Measurements from ENCODE around the gene NHERF2.

NHERF2 gene

DNA sequence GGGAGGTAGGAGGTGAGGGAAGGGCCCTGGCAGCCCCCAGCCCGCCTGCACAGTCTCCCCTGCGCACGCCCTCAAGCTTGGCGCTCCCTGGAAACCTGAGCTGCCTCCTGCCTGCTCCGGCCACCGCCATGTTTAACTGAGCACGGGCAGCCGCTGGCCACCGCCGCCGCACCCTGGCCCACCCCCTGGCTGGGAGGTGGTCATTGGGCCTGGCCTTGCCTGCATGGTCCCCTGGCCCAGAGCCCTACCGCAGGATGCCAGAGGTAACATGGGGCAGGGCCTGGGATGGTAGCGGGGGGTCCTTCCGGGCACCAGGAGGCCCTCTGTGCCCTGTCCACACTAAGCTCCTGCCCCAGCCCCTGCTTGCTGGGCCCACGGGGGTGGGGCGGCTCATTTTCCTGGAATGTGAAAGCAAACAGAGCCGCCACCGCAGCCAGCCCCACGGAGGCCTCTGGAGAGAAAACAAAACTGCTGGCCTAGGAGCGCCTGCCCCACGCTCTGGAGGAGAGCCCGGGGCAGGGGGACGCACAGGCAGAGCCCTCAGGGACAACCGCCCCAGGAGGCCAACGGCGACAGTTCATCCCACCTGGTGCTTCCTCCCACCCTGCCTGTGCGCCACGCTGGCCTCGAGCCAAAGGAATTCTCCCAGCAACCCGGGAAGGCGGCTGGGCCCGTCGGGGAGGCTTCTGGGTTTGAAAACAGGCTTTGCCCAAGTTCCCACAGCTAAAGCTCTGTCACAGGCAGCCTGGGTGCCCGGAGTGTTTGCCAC is 8.9 kb downstream of the NHERF2 start:
- H3K4me3 ChIP-seq (ENCODE audit: low read length): no peak overlapping the region
- no peak for DNase-seq (ENCODE audit: low read depth)
- TF ChIP-seq, protein P1, sequence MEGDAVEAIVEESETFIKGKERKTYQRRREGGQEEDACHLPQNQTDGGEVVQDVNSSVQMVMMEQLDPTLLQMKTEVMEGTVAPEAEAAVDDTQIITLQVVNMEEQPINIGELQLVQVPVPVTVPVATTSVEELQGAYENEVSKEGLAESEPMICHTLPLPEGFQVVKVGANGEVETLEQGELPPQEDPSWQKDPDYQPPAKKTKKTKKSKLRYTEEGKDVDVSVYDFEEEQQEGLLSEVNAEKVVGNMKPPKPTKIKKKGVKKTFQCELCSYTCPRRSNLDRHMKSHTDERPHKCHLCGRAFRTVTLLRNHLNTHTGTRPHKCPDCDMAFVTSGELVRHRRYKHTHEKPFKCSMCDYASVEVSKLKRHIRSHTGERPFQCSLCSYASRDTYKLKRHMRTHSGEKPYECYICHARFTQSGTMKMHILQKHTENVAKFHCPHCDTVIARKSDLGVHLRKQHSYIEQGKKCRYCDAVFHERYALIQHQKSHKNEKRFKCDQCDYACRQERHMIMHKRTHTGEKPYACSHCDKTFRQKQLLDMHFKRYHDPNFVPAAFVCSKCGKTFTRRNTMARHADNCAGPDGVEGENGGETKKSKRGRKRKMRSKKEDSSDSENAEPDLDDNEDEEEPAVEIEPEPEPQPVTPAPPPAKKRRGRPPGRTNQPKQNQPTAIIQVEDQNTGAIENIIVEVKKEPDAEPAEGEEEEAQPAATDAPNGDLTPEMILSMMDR (conservative IDR thresholded peaks at IDR 0.05; ENCODE audit: low read depth, low read length): no peak

- no peak overlapping the region for H3K4me3 ChIP-seq (ENCODE audit: low read length)
- no peak for DNase-seq (ENCODE audit: low read depth)
- TF ChIP-seq, protein P1 (conservative IDR thresholded peaks at IDR 0.05; ENCODE audit: low read depth, low read length): no peak
Measured at GRCh38 chr16:2036200-2036966, 9.7 kb downstream of the NHERF2 start.

GRCh38 chr16:2037115-2037514 is 10.4 kb downstream of the NHERF2 start:
- DNase-seq (ENCODE audit: low read depth): no peak
- no peak overlapping the region for H3K4me3 ChIP-seq (ENCODE audit: low read length)
- TF ChIP-seq, protein P1 (conservative IDR thresholded peaks at IDR 0.05; ENCODE audit: low read depth, low read length): no peak

DNA sequence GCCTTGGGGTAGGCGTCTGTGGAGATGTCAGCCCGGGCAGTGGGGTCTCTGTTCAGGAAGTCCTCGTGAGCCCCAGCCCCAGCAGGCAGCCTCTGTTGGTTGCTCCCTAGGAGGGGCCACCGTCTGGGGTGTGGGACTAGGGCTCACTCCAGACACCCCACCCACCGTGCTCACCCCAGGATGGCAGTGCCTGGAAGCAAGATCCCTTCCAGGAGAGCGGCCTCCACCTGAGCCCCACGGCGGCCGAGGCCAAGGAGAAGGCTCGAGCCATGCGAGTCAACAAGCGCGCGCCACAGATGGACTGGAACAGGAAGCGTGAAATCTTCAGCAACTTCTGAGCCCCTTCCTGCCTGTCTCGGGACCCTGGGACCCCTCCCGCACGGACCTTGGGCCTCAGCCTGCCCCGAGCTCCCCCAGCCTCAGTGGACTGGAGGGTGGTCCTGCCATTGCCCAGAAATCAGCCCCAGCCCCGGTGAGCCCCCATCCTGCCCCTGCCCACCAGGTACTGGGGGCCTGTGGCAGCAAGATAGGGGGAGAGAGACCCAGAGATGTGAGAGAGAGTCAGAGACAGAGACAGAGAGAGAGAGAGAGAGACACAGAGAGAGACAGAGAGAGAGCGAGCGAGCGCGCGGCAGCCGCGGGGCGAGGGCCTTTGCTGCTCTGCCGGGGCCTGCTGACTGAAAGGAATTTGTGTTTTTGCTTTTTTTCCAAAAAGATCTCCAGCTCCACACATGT is 11.1 kb downstream of the NHERF2 start:
- H3K4me3 ChIP-seq (ENCODE audit: low read length): no peak overlapping the region
- no peak for DNase-seq (ENCODE audit: low read depth)
- TF ChIP-seq, protein P1 (conservative IDR thresholded peaks at IDR 0.05; ENCODE audit: low read depth, low read length): no peak

- DNase-seq (ENCODE audit: low read depth): no peak
- no peak overlapping the region for H3K4me3 ChIP-seq (ENCODE audit: low read length)
- TF ChIP-seq, protein P1 (conservative IDR thresholded peaks at IDR 0.05; ENCODE audit: low read depth, low read length): no peak
Measured at GRCh38 chr16:2038382-2039231, 11.9 kb downstream of the NHERF2 start.

DNA sequence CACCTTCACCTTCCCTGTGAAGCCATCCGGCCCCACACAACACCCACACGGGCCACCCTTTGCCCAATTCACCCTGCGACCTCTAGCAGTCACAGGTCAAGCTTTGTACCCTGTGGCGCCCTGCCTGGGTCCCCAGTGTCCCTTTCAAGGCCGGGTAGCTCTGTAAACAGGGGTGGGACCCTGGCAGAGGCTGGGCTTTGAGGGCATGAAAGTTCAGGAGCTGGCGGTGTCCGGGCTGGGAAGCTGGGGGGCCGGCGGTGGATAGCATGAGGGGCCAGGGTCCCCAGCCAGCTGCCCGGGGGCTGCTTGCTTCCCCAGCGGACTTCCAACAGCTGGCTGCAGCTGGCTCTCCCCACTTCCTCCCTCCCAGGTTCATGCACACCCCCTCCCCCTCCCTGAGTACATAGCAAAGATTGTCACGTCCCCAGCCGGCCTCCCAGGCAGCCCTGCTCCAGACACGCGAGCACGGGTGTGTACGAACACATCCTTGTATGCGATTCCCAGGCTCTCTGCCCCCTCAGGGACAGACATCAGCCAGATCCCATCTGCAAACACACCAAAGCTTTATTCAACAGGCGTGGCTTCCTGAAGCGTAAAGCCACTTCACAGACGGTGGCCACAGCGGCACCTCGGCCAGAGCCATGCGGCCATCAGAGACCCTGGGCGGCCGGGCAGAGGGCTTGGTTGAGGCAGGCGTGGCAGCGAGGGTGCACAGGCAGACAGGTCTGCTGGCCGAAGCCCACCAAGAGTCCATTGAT is 12.8 kb downstream of the NHERF2 start:
- TF ChIP-seq, protein P1 (conservative IDR thresholded peaks at IDR 0.05; ENCODE audit: low read depth, low read length): no peak
- no peak for DNase-seq (ENCODE audit: low read depth)
- H3K4me3 ChIP-seq (ENCODE audit: low read length): no peak overlapping the region
